ENCODE measurements around the gene TMEM44. TPM values are rescaled to one million over a fixed set of nuclear protein-coding genes. Genes with fewer than 3 reads are reported as not detected.

The TMEM44 gene
- total RNA-seq, 4 donors from 2014 or later: 3.0 to 5.4 (median 3.1) TPM

DNA sequence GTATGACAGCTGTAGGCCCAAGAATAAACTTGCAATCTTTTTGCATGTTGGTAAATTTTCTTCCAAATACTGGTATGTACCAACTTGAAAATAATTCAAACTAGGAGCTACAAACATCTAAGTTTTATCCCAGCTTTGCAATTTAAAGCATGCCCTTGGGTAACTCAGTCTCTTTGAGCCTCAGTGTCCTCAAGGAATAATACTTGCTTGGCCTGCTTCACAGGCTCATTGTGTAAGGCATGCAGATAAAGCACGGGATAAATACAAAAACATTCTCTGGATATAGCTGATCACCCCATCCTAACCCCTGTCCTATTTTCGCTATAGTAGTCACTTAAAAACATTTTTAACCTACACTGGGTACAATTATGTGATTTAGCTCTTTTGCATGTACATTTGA lies 9.6 kb upstream of the TMEM44 start:
- peaks cover 0 to 4% of the 10 kb centered on the region in 2 donors for H3K4me1 ChIP-seq
- no peak overlapping the region for H3K4me3 ChIP-seq
- peaks cover 0 to 69% of the 10 kb centered on the region in 2 donors for H3K36me3 ChIP-seq
- H3K9me3 ChIP-seq: no peaks in the 10 kb centered on the region
- in situ Hi-C loops (cut with MboI; ENCODE audit: low sequenced_read_pairs in 4 of 4) (no loop called here), intact Hi-C loops (cut with DNase I; ENCODE audit: low total_unique reads) (no loop called here)
- H3K27me3 ChIP-seq: no peaks in the 10 kb centered on the region
- ATAC-seq (no peak), DNase-seq (no peak)
- TF ChIP-seq POLR2A (IDR thresholded peaks at IDR 0.05): no peak
- TF ChIP-seq, protein P1, sequence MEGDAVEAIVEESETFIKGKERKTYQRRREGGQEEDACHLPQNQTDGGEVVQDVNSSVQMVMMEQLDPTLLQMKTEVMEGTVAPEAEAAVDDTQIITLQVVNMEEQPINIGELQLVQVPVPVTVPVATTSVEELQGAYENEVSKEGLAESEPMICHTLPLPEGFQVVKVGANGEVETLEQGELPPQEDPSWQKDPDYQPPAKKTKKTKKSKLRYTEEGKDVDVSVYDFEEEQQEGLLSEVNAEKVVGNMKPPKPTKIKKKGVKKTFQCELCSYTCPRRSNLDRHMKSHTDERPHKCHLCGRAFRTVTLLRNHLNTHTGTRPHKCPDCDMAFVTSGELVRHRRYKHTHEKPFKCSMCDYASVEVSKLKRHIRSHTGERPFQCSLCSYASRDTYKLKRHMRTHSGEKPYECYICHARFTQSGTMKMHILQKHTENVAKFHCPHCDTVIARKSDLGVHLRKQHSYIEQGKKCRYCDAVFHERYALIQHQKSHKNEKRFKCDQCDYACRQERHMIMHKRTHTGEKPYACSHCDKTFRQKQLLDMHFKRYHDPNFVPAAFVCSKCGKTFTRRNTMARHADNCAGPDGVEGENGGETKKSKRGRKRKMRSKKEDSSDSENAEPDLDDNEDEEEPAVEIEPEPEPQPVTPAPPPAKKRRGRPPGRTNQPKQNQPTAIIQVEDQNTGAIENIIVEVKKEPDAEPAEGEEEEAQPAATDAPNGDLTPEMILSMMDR (IDR thresholded peaks at IDR 0.05 in 4 of 5, conservative IDR thresholded peaks at IDR 0.05 in 1 of 5): no peak
- H3K27ac ChIP-seq: no peak overlapping the region

DNA sequence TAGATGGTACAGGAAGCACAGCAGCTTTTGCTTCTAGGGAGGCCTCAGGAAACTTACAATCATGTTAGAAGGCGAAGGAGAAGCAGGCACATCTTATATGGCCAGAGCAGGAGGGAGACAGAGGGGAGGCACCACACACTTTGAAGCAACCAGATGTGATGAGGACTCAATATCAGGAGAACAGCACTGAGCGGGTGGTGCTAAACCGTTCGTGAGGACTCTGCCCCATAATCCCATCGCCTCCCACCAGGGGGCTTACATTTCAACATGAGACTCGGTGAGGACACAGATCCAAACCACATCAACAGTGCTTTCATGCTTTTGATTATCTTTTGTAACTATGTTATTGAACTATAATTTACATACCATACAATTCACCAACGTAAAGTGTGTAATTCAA lies 7.6 kb upstream of the TMEM44 start:
- in situ Hi-C loops (cut with MboI; ENCODE audit: low sequenced_read_pairs in 4 of 4) (no loop called here), intact Hi-C loops (cut with DNase I; ENCODE audit: low total_unique reads) (no loop called here)
- no peak for DNase-seq
- Histone ChIP-seq H3K9me3 (no peaks in the 10 kb centered on the region), H3K4me1 (peaks cover 0 to 4% of the 10 kb centered on the region in 2 donors), H3K36me3 (peaks cover 0 to 49% of the 10 kb centered on the region in 2 donors), H3K27me3 (no peaks in the 10 kb centered on the region), H3K4me3 (no peak overlapping the region), H3K27ac (peak overlapping the region; percentile 46 to 80 (median 70))
- ATAC-seq: peak in 1 of 2 donors; percentile 18
- TF ChIP-seq, protein P1 (IDR thresholded peaks at IDR 0.05 in 4 of 5, conservative IDR thresholded peaks at IDR 0.05 in 1 of 5): no peak
- TF ChIP-seq POLR2A (IDR thresholded peaks at IDR 0.05): no peak

DNA sequence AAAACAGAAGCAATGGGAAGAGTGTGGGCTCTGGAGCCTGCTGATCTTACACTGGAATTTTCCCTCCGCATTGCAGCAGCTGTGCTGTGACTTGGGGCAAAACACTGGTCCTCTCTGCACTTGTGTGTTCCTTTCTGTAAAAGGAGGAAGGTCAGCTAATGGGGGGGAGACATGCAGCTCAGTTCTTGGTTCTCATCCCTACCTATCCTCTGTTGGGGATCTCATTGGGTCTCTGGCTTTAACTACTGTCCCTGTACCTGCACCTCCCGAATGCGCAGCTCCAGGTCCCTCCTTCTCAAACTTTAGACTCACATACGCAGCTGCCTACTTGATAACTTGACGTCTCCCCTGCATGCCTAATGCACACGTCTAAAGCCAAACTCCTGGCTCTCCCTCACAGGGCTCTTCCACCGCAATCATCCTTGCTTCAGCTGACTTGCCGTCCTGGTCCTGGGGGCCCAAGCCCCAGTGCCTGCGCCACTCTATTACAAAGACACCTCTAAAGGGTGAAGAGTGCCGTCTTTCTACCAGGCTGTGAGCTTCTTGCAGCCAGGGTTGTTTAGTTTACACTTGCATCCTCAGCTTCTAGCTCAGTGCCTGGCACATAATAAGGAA lies 5.9 kb upstream of the TMEM44 start:
- Histone ChIP-seq H3K9me3 (no peaks in the 10 kb centered on the region), H3K4me3 (no peak overlapping the region), H3K4me1 (peaks cover 0 to 4% of the 10 kb centered on the region in 2 donors), H3K36me3 (peaks cover 0 to 35% of the 10 kb centered on the region in 2 donors), H3K27me3 (no peaks in the 10 kb centered on the region), H3K27ac (peak overlapping the region; percentile 56 to 80 (median 70))
- intact Hi-C loops (cut with DNase I; ENCODE audit: low total_unique reads): no loop called here
- no peak for TF ChIP-seq POLR2A (IDR thresholded peaks at IDR 0.05)
- TF ChIP-seq, protein P1 (IDR thresholded peaks at IDR 0.05 in 4 of 5, conservative IDR thresholded peaks at IDR 0.05 in 1 of 5): no peak
- no peak for DNase-seq
- ATAC-seq: no peak
- in situ Hi-C loops (cut with MboI; ENCODE audit: low sequenced_read_pairs in 4 of 4): no loop called here

DNA sequence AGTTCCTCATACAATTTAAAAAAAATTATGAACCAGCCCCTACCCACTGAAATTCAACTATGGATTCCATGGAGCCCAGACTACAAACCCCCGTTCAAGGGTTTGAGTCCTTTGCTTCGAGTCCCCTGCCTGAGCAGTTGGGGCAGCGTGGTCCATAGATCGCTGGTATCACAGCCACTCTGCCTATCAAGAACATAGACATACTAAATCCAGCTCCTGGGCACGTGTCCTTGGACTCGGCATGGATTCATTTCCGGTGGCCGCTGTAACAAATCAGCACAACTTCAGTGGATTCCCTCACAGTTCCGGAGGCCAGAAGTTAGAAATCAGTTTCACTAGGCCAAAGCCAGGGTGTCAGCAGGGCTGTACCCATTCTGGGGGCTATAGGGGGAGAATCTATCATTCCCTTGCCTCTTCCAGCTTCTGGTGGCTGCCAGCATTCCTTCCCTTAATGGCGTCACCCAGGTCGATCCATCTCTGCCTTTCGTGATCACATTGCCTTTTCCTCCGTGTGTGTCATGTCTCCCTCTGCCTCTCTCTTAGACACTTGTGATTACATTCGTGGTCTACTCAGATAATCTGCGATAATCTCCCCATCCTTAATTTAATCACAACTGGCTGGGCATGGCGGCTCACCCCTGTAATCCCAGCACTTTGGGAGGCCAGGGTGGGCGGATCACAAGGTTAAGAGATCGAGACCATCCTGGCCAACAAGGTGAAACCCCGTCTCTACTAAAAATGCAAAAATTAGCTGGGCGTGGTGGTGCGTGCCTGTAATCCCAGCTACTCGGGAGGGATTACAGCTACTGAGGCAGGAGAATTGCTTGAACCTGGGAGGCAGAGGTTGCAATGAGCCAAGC lies 4.6 kb upstream of the TMEM44 start:
- Histone ChIP-seq H3K4me3 (no peak overlapping the region), H3K27ac (no peak overlapping the region), H3K27me3 (no peaks in the 10 kb centered on the region), H3K9me3 (no peaks in the 10 kb centered on the region), H3K4me1 (peaks cover 0 to 4% of the 10 kb centered on the region in 2 donors), H3K36me3 (peaks cover 0 to 24% of the 10 kb centered on the region in 2 donors)
- intact Hi-C loops (cut with DNase I; ENCODE audit: low total_unique reads) (no loop called here), in situ Hi-C loops (cut with MboI; ENCODE audit: low sequenced_read_pairs in 4 of 4) (no loop called here)
- DNase-seq: no peak
- TF ChIP-seq POLR2A (IDR thresholded peaks at IDR 0.05): no peak
- TF ChIP-seq, protein P1 (IDR thresholded peaks at IDR 0.05 in 4 of 5, conservative IDR thresholded peaks at IDR 0.05 in 1 of 5): no peak
- no peak for ATAC-seq
